Osteocyte (in vitro differentiated cells): ENCODE measurements around the gene NDST3. TPM values are rescaled to one million over a fixed set of nuclear protein-coding genes. Genes with fewer than 3 reads are reported as not detected.

Source experiments
- DNase-seq: peaks from one replicate; pipeline ENCODE4 v3.0.0; 2021; ENCODE audit warnings: mixed read lengths; ENCODE audit not compliant: unreplicated experiment; ENCODE audit errors: extremely low spot score
- H3K27ac Mint-ChIP-seq: one replicate; pipeline ENCODE4 v1.8.0; 2021; ENCODE audit warnings: mild to moderate bottlenecking, mixed read lengths; ENCODE audit not compliant: unreplicated experiment
- H3K27me3 Mint-ChIP-seq: one replicate; pipeline ENCODE4 v1.8.0; 2021; ENCODE audit warnings: mixed read lengths; ENCODE audit not compliant: unreplicated experiment
- H3K36me3 Mint-ChIP-seq: one replicate; pipeline ENCODE4 v1.8.0; 2021; ENCODE audit warnings: mixed read lengths; ENCODE audit not compliant: unreplicated experiment
- H3K4me1 Mint-ChIP-seq: one replicate; pipeline ENCODE4 v1.8.0; 2021; ENCODE audit warnings: mixed read lengths; ENCODE audit not compliant: unreplicated experiment
- H3K4me3 Mint-ChIP-seq: one replicate; pipeline ENCODE4 v1.8.0; 2021; ENCODE audit warnings: mild to moderate bottlenecking, moderate library complexity, mixed read lengths; ENCODE audit not compliant: unreplicated experiment
- H3K9me3 Mint-ChIP-seq: one replicate; pipeline ENCODE4 v1.8.0; 2021; ENCODE audit warnings: mixed read lengths; ENCODE audit not compliant: unreplicated experiment
- CTCF ChIP-seq: fragments of 200-600 bp; sonication (generic); IDR thresholded peaks from 2 replicates; pipeline ENCODE4 v1.5.0; 2021; ENCODE audit warnings: antibody characterized with exemption, mild to moderate bottlenecking, moderate library complexity
- total RNA-seq: library from RNA; stranded (reverse); gene quantifications from 2 replicates; pipeline ENCODE4 v1.2.1, GENCODE V29; 2021

The NDST3 gene
- total RNA-seq, 1 donor from 2014 or later = 3.2 TPM

- Mint-ChIP-seq H3K4me1 (peaks cover 10% of the 10 kb centered on the region), H3K36me3 (no peaks in the 10 kb centered on the region), H3K27me3 (peaks cover 11% of the 10 kb centered on the region), H3K9me3 (no peaks in the 10 kb centered on the region), H3K4me3 (no peak overlapping the region), H3K27ac (no peak overlapping the region)
- DNase-seq = no peak
- no peak for TF ChIP-seq CTCF
These were observed 5.1 kb upstream of the NDST3 start for GRCh38 chr4:118029224-118029623.

- Mint-ChIP-seq H3K9me3 (no peaks in the 10 kb centered on the region), H3K4me3 (peak overlapping the region; percentile 81), H3K36me3 (no peaks in the 10 kb centered on the region), H3K4me1 (peaks cover 16% of the 10 kb centered on the region), H3K27me3 (peaks cover 10% of the 10 kb centered on the region), H3K27ac (peak overlapping the region; percentile 34)
- DNase-seq = no peak
- TF ChIP-seq CTCF = no peak
These were observed 1.6 kb upstream of the NDST3 start for GRCh38 chr4:118032691-118033090.

- Mint-ChIP-seq H3K36me3 (no peaks in the 10 kb centered on the region), H3K9me3 (no peaks in the 10 kb centered on the region), H3K4me3 (peak overlapping the region; percentile 81), H3K27ac (peak overlapping the region; percentile 72), H3K27me3 (peaks cover 7% of the 10 kb centered on the region), H3K4me1 (peaks cover 16% of the 10 kb centered on the region)
- TF ChIP-seq CTCF = no peak
- peak; percentile 88 for DNase-seq
These were observed 886 bp upstream of the NDST3 start for GRCh38 chr4:118033148-118034052.

GRCh38 chr4:118035309-118035708 lies 1.0 kb downstream of the NDST3 start:
- peaks cover 5% of the 10 kb centered on the region for H3K27me3 Mint-ChIP-seq
- no peaks in the 10 kb centered on the region for H3K9me3 Mint-ChIP-seq
- no peak overlapping the region for H3K27ac Mint-ChIP-seq
- peak; percentile 41 for TF ChIP-seq CTCF
- peak overlapping the region; percentile 21 for H3K4me3 Mint-ChIP-seq
- DNase-seq = no peak
- peaks cover 16% of the 10 kb centered on the region for H3K4me1 Mint-ChIP-seq
- H3K36me3 Mint-ChIP-seq = no peaks in the 10 kb centered on the region

GRCh38 chr4:118036336-118036735 lies 2.0 kb downstream of the NDST3 start:
- H3K4me3 Mint-ChIP-seq = no peak overlapping the region

More at GRCh38 chr4:118036336-118036735, 2.0 kb downstream of the NDST3 start:
- H3K9me3 Mint-ChIP-seq = no peaks in the 10 kb centered on the region
- no peak for DNase-seq
- TF ChIP-seq CTCF = no peak
- no peaks in the 10 kb centered on the region for H3K36me3 Mint-ChIP-seq
- peaks cover 16% of the 10 kb centered on the region for H3K4me1 Mint-ChIP-seq
- no peak overlapping the region for H3K27ac Mint-ChIP-seq
- H3K27me3 Mint-ChIP-seq = peaks cover 5% of the 10 kb centered on the region
